Measurements from ENCODE around the gene IL17RE.

IL17RE gene

DNA sequence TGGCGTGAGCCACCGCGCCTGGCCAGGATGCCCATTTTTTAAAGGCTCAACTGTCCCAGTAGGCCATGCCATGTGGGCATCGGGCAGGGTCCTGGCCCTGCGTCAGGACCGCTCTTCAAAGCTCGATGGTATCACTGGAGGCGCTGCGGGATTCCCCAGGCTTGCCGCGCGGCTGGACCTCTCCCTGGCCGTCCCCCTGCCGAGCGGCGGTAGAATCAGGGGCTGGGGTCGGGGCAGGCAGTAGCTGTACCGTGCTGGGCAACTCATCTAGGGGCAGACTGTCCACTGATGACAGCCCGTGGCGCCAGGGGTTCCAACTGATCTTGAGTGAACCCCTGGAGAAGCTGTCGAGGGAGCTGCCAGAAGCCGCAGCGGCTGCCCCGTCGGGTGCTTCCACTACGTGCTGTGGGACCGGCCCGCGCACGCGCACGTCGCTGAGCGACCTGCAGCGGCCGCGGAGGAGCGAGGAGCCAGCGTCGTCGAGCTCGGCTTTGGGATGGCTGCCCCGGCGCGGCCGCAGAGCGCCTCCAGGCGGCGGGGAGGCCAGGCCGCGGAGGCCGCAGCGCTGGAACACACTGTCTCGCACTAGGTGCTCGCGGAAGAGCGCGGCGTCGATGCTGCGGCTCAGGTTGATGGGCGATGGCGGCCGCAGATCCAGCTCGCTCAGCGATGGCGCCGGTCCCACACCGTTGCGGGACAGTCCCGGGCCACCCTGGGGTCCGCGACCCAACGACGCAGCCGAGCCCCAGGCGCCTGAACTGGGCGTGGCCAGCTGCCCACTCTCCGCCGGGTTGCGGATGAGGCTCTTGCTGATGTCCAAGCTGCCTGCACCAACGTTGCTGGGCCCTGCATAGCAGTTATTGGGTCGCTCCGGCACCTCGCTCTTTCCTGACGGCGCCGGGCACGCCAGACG, 43.7 kb downstream of the IL17RE start (continued):
- TF ChIP-seq ZNF792 (tag by site-specific recombination; IDR thresholded peaks at IDR 0.05) (0 out of 2 replicates have a peak, but pooled peaks have one; percentile 11), ZNF433 (tag by site-specific recombination; IDR thresholded peaks at IDR 0.05; ENCODE audit: low read depth) (no peak), ZNF202 (tag by site-specific recombination; IDR thresholded peaks at IDR 0.05; ENCODE audit: borderline replicate concordance) (no peak), ZNF24 (tag by site-specific recombination; IDR thresholded peaks at IDR 0.05) (no peak), SP7 (tag by site-specific recombination; IDR thresholded peaks at IDR 0.05) (no peak), ZNF530 (tag by site-specific recombination; IDR thresholded peaks at IDR 0.05; ENCODE audit: low read depth) (no peak), WT1 (tag by site-specific recombination; IDR thresholded peaks at IDR 0.05) (no peak), ZNF2 (tag by site-specific recombination; IDR thresholded peaks at IDR 0.05) (0 out of 2 replicates have a peak, but pooled peaks have one; percentile 15), KLF16 (tag by site-specific recombination; IDR thresholded peaks at IDR 0.05) (0 out of 2 replicates have a peak, but pooled peaks have one; percentile 9), ZNF146 (tag by site-specific recombination; IDR thresholded peaks at IDR 0.05) (no peak), ZIC2 (tag by site-specific recombination; IDR thresholded peaks at IDR 0.05) (peak; percentile 96), ZNF473 (tag by site-specific recombination; IDR thresholded peaks at IDR 0.05) (no peak), ZNF248 (tag by site-specific recombination; IDR thresholded peaks at IDR 0.05) (no peak), ZNF600 (tag by site-specific recombination; IDR thresholded peaks at IDR 0.05) (peak; percentile 52), ZNF571 (tag by site-specific recombination; IDR thresholded peaks at IDR 0.05) (no peak), KLF8 (tag by site-specific recombination; IDR thresholded peaks at IDR 0.05) (peak; percentile 56; the same call in 1 of the 2 replicates), ZNF585B (tag by site-specific recombination; IDR thresholded peaks at IDR 0.05) (0 out of 2 replicates have a peak, but pooled peaks have one; percentile 23), ZNF335 (tag by site-specific recombination; conservative IDR thresholded peaks at IDR 0.05) (peak; percentile 74), MEIS1 (CRISPR knock-in tag; IDR thresholded peaks at IDR 0.05; ENCODE audit: borderline replicate concordance) (no peak), ZNF791 (tag by site-specific recombination; IDR thresholded peaks at IDR 0.05) (no peak), ZNF623 (tag by site-specific recombination; IDR thresholded peaks at IDR 0.05) (no peak), ZNF843 (tag by site-specific recombination; IDR thresholded peaks at IDR 0.05) (peak; percentile 48; the same call in 1 of the 2 replicates), ZNF223 (tag by site-specific recombination; IDR thresholded peaks at IDR 0.05) (no peak)
- TF ChIP-seq, protein P1, sequence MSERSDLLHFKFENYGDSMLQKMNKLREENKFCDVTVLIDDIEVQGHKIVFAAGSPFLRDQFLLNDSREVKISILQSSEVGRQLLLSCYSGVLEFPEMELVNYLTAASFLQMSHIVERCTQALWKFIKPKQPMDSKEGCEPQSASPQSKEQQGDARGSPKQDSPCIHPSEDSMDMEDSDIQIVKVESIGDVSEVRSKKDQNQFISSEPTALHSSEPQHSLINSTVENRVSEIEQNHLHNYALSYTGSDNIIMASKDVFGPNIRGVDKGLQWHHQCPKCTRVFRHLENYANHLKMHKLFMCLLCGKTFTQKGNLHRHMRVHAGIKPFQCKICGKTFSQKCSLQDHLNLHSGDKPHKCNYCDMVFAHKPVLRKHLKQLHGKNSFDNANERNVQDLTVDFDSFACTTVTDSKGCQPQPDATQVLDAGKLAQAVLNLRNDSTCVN (tag by site-specific recombination; optimal IDR thresholded peaks at IDR 0.05), result peak; percentile 85
- TF ChIP-seq, protein P2, sequence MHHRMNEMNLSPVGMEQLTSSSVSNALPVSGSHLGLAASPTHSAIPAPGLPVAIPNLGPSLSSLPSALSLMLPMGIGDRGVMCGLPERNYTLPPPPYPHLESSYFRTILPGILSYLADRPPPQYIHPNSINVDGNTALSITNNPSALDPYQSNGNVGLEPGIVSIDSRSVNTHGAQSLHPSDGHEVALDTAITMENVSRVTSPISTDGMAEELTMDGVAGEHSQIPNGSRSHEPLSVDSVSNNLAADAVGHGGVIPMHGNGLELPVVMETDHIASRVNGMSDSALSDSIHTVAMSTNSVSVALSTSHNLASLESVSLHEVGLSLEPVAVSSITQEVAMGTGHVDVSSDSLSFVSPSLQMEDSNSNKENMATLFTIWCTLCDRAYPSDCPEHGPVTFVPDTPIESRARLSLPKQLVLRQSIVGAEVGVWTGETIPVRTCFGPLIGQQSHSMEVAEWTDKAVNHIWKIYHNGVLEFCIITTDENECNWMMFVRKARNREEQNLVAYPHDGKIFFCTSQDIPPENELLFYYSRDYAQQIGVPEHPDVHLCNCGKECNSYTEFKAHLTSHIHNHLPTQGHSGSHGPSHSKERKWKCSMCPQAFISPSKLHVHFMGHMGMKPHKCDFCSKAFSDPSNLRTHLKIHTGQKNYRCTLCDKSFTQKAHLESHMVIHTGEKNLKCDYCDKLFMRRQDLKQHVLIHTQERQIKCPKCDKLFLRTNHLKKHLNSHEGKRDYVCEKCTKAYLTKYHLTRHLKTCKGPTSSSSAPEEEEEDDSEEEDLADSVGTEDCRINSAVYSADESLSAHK (tag by site-specific recombination; IDR thresholded peaks at IDR 0.05), result no peak
- TF ChIP-seq, protein P3, sequence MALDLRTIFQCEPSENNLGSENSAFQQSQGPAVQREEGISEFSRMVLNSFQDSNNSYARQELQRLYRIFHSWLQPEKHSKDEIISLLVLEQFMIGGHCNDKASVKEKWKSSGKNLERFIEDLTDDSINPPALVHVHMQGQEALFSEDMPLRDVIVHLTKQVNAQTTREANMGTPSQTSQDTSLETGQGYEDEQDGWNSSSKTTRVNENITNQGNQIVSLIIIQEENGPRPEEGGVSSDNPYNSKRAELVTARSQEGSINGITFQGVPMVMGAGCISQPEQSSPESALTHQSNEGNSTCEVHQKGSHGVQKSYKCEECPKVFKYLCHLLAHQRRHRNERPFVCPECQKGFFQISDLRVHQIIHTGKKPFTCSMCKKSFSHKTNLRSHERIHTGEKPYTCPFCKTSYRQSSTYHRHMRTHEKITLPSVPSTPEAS (tag by site-specific recombination; IDR thresholded peaks at IDR 0.05), result no peak
- TF ChIP-seq, protein P4, sequence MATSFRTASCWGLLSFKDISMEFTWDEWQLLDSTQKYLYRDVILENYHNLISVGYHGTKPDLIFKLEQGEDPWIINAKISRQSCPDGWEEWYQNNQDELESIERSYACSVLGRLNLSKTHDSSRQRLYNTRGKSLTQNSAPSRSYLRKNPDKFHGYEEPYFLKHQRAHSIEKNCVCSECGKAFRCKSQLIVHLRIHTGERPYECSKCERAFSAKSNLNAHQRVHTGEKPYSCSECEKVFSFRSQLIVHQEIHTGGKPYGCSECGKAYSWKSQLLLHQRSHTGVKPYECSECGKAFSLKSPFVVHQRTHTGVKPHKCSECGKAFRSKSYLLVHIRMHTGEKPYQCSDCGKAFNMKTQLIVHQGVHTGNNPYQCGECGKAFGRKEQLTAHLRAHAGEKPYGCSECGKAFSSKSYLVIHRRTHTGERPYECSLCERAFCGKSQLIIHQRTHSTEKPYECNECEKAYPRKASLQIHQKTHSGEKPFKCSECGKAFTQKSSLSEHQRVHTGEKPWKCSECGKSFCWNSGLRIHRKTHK (tag by site-specific recombination; IDR thresholded peaks at IDR 0.05), result no peak
- TF ChIP-seq, protein P5, sequence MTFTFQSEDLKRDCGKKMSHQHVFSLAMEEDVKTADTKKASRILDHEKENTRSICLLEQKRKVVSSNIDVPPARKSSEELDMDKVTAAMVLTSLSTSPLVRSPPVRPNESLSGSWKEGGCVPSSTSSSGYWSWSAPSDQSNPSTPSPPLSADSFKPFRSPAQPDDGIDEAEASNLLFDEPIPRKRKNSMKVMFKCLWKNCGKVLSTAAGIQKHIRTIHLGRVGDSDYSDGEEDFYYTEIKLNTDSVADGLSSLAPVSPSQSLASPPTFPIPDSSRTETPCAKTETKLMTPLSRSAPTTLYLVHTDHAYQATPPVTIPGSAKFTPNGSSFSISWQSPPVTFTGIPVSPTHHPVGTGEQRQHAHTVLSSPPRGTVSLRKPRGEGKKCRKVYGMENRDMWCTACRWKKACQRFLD (tag by site-specific recombination; IDR thresholded peaks at IDR 0.05), result no peak
- TF ChIP-seq, protein P6, sequence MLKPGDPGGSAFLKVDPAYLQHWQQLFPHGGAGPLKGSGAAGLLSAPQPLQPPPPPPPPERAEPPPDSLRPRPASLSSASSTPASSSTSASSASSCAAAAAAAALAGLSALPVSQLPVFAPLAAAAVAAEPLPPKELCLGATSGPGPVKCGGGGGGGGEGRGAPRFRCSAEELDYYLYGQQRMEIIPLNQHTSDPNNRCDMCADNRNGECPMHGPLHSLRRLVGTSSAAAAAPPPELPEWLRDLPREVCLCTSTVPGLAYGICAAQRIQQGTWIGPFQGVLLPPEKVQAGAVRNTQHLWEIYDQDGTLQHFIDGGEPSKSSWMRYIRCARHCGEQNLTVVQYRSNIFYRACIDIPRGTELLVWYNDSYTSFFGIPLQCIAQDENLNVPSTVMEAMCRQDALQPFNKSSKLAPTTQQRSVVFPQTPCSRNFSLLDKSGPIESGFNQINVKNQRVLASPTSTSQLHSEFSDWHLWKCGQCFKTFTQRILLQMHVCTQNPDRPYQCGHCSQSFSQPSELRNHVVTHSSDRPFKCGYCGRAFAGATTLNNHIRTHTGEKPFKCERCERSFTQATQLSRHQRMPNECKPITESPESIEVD (tag by site-specific recombination; IDR thresholded peaks at IDR 0.05), result no peak
